Stimulated activated CD8-positive, alpha-beta memory T cell treated with anti-CD3 and anti-CD28 coated beads, Interleukin-4, amount 100 ng/mL, for 1 hour (primary cell): ENCODE results near the gene CELF4.

Source experiments
- DNase-seq, 2 donors: peaks; one replicate each; pipeline ENCODE4 v3.0.0-alpha.2; 2020; ENCODE audit warnings: low read depth in 2 of 2, low spot score in 1 of 2

Gene CELF4

GRCh38 chr18:37574113-37574512 is 8.5 kb upstream of the CELF4 start:
- no peak for DNase-seq

DNA sequence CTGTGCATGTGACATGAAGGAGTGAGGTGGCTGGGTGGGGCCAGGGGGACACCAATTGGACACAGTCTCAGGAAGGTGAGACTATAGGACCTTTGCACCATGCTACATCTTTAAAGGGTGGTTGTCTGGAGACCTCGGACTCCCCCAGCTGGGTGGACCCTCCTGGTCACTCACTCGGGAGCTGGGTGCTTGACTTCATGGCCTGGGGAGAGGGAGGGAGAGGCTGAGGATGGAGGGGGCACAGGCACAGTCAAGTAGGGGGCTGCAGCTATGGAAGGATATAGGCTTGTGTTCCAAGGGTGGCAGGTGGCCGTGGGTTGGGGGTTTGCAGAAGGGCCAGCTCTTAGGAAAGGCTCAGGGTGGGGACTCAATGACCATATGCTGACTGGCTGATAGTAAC is 7.1 kb upstream of the CELF4 start:
- no peak for DNase-seq

DNA sequence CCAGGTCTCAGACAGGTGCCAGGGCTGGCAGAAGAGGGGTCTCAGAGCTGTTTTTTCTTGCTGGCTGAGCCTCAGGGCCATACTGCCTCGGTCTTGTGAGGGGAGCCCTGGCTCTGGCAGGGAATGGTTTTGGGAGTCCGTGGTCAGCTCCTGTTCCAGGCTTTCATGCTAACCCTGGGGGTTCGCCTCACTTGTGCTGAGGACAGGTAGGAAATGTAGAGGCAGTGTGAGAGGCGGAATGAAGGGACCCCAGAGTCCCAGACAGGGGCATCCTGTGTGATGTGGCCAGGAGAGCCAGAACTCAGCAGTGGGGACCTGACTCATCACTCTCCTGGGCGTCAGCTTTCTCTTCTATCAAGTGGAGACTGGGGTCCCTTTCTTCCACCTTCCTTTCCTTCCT is 5.7 kb upstream of the CELF4 start:
- no peak for DNase-seq

DNA sequence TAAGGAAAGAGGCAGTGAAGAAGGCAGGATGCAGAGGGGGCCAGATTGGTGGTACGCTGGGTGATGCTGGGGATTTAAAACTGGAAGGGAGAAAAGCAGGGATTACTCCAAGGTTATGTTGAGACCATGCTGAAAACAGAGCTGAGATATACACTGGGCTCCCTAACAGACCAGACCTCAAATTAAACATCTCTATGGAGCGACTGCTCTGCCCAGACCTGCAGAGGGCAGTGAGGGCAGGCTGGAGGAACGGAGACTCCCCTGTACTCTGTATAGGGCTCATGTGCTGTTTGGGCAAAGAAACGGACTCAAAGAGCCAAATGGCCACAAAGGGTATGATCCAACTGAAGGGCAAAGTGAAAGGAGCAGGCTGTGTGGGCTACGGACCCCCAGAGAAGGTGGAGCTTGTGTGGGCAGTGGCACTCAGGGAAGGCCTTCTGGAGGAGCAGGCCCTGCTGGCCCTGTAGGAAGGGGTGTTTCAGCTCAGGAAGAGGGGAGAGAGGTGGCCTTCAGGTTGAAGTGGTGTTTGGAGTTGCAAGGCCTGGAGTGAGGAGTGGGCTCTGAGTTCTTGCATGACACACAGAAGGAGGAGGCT is 4.8 kb upstream of the CELF4 start:
- no peak for DNase-seq

DNA sequence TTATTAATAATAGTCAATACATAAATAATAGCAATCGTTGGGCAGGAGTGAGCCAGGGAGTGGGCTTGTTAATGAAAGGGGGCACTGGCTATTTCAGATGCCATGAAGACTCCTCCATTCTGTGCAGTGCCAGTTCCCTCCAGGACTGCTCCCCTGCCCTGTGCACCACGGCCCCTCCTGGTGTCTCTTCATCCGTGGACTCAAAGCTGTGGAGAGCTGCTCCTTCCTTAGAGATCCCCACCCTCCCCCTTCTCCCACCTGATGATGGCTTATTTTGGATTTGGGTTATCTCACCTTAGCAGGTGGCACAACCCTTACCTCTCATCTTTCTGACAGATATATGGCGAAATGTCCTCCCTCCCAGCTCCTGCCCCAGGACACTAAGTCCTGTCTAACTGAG is 3.1 kb upstream of the CELF4 start:
- DNase-seq = no peak

- no peak for DNase-seq
These were observed 2.4 kb upstream of the CELF4 start for GRCh38 chr18:37567994-37568359.

DNA sequence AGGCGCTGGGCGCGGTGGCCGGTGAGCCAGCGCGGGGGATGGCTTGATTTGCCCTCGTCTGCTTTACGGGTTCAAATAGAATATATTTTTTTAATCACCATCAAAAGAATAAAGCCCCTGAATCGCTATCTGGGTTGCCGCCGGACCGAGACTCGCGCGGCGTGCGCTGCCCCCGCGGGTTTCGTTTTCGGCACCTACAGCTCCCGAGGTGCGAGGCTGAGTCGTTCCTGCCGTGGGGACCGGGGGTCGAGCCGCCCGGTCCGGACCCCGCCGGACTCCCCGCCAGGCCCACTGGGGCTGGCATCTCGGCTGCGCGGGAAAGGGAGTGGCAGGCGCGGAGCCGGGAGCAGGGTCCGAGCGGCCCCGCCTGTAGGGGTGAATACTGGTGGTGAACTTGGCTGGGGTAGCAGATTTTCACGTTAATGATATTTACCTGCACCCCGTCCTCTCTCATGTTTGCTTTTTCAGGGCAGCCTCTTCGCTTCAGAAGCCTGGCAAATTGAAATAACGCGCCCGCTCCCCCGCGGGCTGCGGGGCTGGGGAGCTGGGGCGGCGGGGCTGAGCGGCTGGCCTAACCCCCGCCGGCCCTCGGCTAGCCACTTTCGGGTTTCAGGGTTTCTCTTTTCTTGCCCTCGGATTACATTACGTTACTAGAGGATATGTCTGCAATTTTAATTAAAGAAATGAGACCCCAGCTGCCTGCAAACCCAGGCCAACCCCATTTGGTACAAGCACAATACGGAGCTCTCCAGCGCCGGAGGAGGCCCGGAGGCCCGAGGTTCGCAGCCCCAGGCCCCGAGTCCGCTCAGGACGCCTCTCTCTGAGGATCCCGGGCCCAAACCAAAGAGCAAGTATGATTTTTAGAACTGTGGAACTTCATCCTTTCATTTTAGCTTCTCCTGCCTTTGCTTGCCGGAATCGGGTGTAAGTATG is 1.7 kb upstream of the CELF4 start:
- no peak for DNase-seq

GRCh38 chr18:37566479-37567060 is 972 bp upstream of the CELF4 start:
- no peak for DNase-seq

GRCh38 chr18:37565977-37566478 is 430 bp upstream of the CELF4 start:
- no peak for DNase-seq

GRCh38 chr18:37564711-37565100 is 892 bp downstream of the CELF4 start:
- DNase-seq = no peak

DNA sequence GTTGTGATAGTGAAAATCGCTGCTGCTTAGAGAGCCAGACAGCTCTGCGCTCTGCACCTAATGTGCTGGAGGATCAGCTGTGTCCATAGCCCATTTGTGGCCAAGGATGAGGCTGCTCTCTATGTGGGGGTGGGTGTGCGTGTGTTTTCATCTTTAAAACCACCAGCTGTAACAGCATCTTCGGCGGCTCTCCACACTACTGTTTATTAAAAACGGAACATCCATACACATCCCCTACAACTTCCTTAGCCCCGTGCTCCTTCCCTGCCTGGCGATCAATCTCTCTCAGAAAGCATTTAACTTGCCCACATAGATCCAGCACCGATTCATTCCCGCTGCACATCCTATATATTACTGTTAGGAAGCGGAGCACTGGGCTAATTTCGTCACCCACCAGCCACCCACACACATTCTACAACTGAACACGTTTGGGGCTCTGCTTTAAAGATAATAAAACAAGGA is 1.6 kb downstream of the CELF4 start:
- no peak for DNase-seq

DNA sequence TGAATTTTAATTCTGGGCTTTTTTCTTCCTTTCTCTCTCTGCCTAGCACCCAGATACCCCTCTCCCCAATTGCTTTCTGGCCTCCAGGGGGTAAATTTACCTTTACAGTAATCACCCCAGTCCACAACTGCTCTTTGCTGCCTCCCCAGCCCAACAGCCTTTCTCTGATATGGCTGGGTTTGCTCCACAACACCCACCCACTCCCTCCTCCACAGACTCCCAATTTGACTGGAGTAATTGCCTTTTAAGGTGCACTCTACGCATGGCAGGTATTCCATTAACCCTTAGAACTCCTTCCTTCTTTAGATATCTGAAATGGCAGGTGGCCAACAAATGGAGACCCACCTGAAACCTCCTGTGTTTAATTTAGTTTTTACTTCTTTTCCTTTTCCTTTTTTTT is 3.6 kb downstream of the CELF4 start:
- DNase-seq = no peak

- DNase-seq = no peak
These were observed 5.6 kb downstream of the CELF4 start for GRCh38 chr18:37560003-37560402.

GRCh38 chr18:37559194-37559593 is 6.4 kb downstream of the CELF4 start:
- DNase-seq = no peak

DNA sequence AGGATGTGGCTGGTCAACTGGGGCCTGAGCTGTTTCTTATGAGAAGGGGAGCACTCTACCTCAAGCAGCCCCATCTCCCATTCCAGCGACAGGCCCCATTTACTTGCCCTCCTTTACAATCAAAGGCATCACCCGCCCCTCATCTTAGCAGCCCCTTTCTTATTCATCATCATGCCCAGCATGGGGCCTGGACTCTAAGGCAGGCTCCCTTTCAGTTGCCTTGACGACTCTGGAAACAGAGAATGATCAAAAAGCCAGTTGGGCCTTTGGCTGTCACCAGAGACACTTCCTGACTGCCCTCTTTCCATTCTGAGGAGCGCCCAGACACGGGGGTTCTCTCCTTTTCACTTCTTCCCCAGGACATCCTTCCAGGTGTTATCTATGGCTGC is 11.2 kb downstream of the CELF4 start:
- no peak for DNase-seq

DNA sequence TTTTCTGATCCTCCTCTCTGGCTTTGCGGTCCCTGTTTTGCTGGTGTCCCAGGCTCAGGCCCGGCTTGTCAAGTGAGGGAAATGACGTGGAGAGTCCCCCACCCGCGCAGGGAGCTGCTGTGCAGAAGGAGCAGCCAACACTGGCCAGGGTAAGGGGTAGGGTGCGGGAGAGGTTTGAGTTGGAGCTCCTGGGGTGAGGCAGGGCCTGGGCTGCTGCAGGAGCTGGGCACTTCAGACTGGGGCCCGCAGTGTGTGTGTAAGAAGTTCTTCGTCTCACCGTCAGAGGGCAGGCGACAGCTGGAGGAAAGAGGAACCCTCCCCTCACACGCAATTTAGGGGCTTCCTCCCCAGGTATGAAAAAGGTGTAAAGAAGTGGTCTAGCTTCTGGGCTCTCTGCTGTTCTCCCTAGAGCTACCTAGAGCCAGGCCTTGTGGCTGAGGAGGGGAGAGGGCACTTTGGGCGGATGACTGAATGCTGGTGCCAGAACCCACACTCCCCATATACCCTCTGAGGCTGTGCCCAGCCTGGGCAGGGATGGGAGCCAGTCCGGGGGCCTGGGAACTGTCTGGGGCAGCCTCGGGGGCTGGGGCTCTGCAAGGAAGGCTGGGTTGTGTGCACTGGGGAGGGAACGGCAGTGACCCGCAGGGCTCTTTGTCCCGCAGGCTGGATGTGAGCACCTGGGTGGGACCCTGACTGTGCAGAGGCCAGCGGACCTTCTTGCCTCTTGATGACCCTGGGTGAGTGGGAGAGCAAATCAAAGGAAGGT is 11.8 kb downstream of the CELF4 start:
- DNase-seq = no peak

DNA sequence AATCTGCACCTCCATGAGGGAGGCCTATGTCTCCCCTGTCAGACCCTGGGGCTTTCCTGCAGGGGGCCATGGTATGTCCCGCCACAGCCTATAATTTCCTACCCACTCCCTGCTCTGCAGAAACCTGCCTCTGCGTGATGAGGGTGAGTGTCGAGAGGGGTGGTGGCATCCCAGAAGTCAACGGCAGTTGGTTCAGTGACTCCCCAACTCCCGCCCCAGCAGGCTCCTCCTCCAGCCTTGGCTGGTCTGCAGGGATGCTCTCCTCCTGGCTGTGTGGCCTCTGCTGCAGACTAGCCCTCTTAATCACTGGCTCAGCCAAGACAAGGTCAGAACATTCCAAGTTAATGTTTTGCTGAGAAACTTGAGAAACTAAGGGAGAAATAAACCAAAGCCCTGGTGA is 13.3 kb downstream of the CELF4 start:
- DNase-seq = no peak

DNA sequence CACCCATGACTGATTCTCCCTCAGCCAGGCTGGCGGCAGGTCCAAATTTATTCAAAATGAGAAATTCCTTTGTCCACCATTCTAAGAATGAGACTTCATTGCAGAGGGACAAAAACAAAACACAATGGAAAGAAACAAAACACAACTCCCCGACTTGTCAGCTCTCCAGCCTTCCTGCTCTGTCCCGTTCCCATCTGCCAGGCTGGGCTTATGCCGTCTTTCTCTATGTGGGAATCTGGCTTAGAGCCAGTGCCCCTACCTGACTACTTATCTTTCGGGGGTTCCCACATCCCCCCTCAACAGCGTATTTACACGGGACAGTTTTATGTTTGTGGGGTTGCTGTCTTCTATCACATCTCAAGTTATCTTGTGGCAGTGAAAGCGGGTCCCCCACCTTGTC is 13.8 kb downstream of the CELF4 start:
- no peak for DNase-seq

DNA sequence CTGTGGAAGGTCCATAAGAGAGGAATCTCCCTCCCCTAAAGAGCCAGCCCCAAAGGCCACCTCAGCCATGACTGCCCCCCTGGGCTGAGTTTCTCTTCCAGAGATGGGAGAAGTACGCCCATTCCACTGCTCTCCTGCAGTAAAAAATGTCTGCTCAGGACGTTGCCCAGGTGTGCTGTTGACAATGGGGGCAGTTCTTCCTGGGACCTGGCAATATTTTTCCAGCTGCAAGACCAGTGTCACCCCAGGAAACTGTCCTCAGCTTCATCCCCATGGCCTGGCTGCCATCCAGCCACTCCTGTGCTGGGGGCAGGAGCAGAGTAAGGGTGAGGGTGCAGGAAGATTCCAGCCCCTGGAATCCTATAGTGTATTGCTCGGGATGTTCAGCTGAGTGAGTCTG is 14.3 kb downstream of the CELF4 start:
- no peak for DNase-seq

GRCh38 chr18:37550118-37550875 is 15.3 kb downstream of the CELF4 start:
- DNase-seq = no peak
